DOHH2 (cell line): ENCODE measurements around the gene TAF1B.

Source experiments
- H3F3A ChIP-seq: fragments of 200-600 bp; sonication (generic), shearing (Covaris generic); 2 replicates; pipeline ENCODE4 v1.6.0; 2016; ENCODE audit warnings: antibody characterized with exemption, mild to moderate bottlenecking; ENCODE audit not compliant: control insufficient read depth, insufficient read depth
- H3K27ac ChIP-seq: fragments of 200-600 bp; sonication (generic); 2 replicates; pipeline ENCODE4 v1.5.1; 2014; ENCODE audit warnings: low read depth, mild to moderate bottlenecking, low read length, moderate library complexity
- H3K27me3 ChIP-seq: fragments of 200-600 bp; sonication (generic); 2 replicates; pipeline ENCODE4 v1.6.1; 2014; ENCODE audit warnings: mild to moderate bottlenecking, low read length, mixed read lengths; ENCODE audit not compliant: control insufficient read depth
- H3K36me3 ChIP-seq: fragments of 200-600 bp; sonication (generic); 2 replicates; pipeline ENCODE4 v1.6.1; 2014; ENCODE audit warnings: mild to moderate bottlenecking, low read length, moderate library complexity, mixed read lengths; ENCODE audit not compliant: control insufficient read depth
- H3K4me1 ChIP-seq: fragments of 200-600 bp; sonication (generic); 2 replicates; pipeline ENCODE4 v1.6.1; 2014; ENCODE audit warnings: mild to moderate bottlenecking, low read length, mixed read lengths; ENCODE audit not compliant: control insufficient read depth
- H3K4me2 ChIP-seq: fragments of 200-600 bp; sonication (generic); 2 replicates; pipeline ENCODE4 v1.6.0; 2014; ENCODE audit warnings: mild to moderate bottlenecking, low read length, moderate library complexity
- H3K4me3 ChIP-seq: fragments of 200-600 bp; sonication (generic); 2 replicates; pipeline ENCODE4 v1.5.1; 2014; ENCODE audit warnings: mild to moderate bottlenecking, low read length, mixed read lengths
- H3K79me2 ChIP-seq: fragments of 200-600 bp; sonication (generic); 2 replicates; pipeline ENCODE4 v1.6.1; 2014; ENCODE audit warnings: mild to moderate bottlenecking, low read length, mixed read lengths; ENCODE audit not compliant: control insufficient read depth
- H3K9me2 ChIP-seq: fragments of 200-600 bp; sonication (generic); replicated peaks from 2 replicates; pipeline ENCODE4 v1.6.1; 2014; ENCODE audit warnings: mild to moderate bottlenecking, low read length, mixed read lengths; ENCODE audit not compliant: control insufficient read depth
- H3K9me3 ChIP-seq: fragments of 200-600 bp; sonication (generic); 2 replicates; pipeline ENCODE4 v1.6.1; 2014; ENCODE audit warnings: antibody characterized with exemption, low read length, mixed read lengths; ENCODE audit not compliant: control insufficient read depth, insufficient read depth
- H4K20me1 ChIP-seq: fragments of 200-600 bp; sonication (generic); 2 replicates; pipeline ENCODE4 v1.6.0; 2014; ENCODE audit warnings: low read depth, mild to moderate bottlenecking, antibody characterized with exemption, low read length, moderate library complexity; ENCODE audit not compliant: control insufficient read depth, insufficient read depth
- CTCF ChIP-seq: fragments of 200-600 bp; sonication (generic); IDR thresholded peaks from one replicate; pipeline ENCODE4 v1.5.1; 2014; ENCODE audit warnings: antibody characterized with exemption, mild to moderate bottlenecking, low read depth, low read length; ENCODE audit not compliant: poor library complexity, severe bottlenecking
- EZH2phosphoT487 ChIP-seq: fragments of 200-600 bp; sonication (generic); IDR thresholded peaks from 2 replicates; pipeline ENCODE4 v1.6.1; 2017; ENCODE audit warnings: borderline replicate concordance, mild to moderate bottlenecking, antibody characterized with exemption, low read length, moderate library complexity, mixed read lengths

The TAF1B gene

GRCh38 chr2:9975328-9975727 lies 132.1 kb downstream of the TAF1B start:
- no peak overlapping the region for H3K4me2 ChIP-seq
- H3F3A ChIP-seq: peaks cover 1% of the 10 kb centered on the region; the same call in 1 of the 2 replicates
- H3K79me2 ChIP-seq: no peaks in the 10 kb centered on the region
- H3K27me3 ChIP-seq: no peaks in the 10 kb centered on the region
- no peaks in the 10 kb centered on the region for H4K20me1 ChIP-seq
- no peak overlapping the region for H3K27ac ChIP-seq
- TF ChIP-seq CTCF (no peak), EZH2phosphoT487 (no peak)
- H3K9me3 ChIP-seq: no peaks in the 10 kb centered on the region
- H3K9me2 ChIP-seq: no peaks in the 10 kb centered on the region
- H3K4me3 ChIP-seq: no peak overlapping the region
- H3K4me1 ChIP-seq: no peaks in the 10 kb centered on the region
- no peaks in the 10 kb centered on the region for H3K36me3 ChIP-seq

- Histone ChIP-seq H3K9me2 (no peaks in the 10 kb centered on the region), H3K27ac (no peak overlapping the region), H3K4me2 (no peak overlapping the region), H3K27me3 (no peaks in the 10 kb centered on the region), H3K4me1 (no peaks in the 10 kb centered on the region), H3K9me3 (no peaks in the 10 kb centered on the region), H3F3A (peaks cover 3% of the 10 kb centered on the region; the same call in 1 of the 2 replicates), H3K79me2 (no peaks in the 10 kb centered on the region), H3K4me3 (no peak overlapping the region), H4K20me1 (no peaks in the 10 kb centered on the region), H3K36me3 (no peaks in the 10 kb centered on the region)
- TF ChIP-seq EZH2phosphoT487 (no peak), CTCF (no peak)
Measured at GRCh38 chr2:9975805-9976447, 132.7 kb downstream of the TAF1B start.

- Histone ChIP-seq H3K9me3 (no peaks in the 10 kb centered on the region), H3K4me3 (no peak overlapping the region), H3K36me3 (no peaks in the 10 kb centered on the region), H3K9me2 (no peaks in the 10 kb centered on the region), H3K27me3 (no peaks in the 10 kb centered on the region), H3K4me1 (no peaks in the 10 kb centered on the region), H3K79me2 (no peaks in the 10 kb centered on the region), H4K20me1 (no peaks in the 10 kb centered on the region), H3K4me2 (no peak overlapping the region), H3F3A (peaks cover 3% of the 10 kb centered on the region; the same call in 1 of the 2 replicates), H3K27ac (no peak overlapping the region)
- TF ChIP-seq CTCF: no peak
- no peak for TF ChIP-seq EZH2phosphoT487
Measured at GRCh38 chr2:9979977-9980376, 136.7 kb downstream of the TAF1B start.
